ENCODE measurements around the gene SH3BGRL2.

The SH3BGRL2 gene

GRCh38 chr6:79718509-79719247 is 87.5 kb downstream of the SH3BGRL2 start:
- FAIRE-seq (no peak), DNase-seq (ENCODE audit: insufficient read length, low spot score) (no peak)
- no peak for TF ChIP-seq CTCF (IDR thresholded peaks at IDR 0.05; ENCODE audit: insufficient read depth, missing control alignments)

GRCh38 chr6:79719248-79719960 is 88.3 kb downstream of the SH3BGRL2 start:
- DNase-seq (ENCODE audit: insufficient read length, low spot score) (no peak), FAIRE-seq (no peak)
- no peak for TF ChIP-seq CTCF (IDR thresholded peaks at IDR 0.05; ENCODE audit: insufficient read depth, missing control alignments)

GRCh38 chr6:79724816-79725215 is 93.7 kb downstream of the SH3BGRL2 start:
- FAIRE-seq (no peak), DNase-seq (ENCODE audit: insufficient read length, low spot score) (no peak)
- no peak for TF ChIP-seq CTCF (IDR thresholded peaks at IDR 0.05; ENCODE audit: insufficient read depth, missing control alignments)

- FAIRE-seq, result peak; percentile 93
- peak; percentile 20 for DNase-seq (ENCODE audit: insufficient read length, low spot score)
- no peak for TF ChIP-seq CTCF (IDR thresholded peaks at IDR 0.05; ENCODE audit: insufficient read depth, missing control alignments)
These were observed 100.3 kb downstream of the SH3BGRL2 start for GRCh38 chr6:79731471-79731870.

GRCh38 chr6:79733388-79733787 is 102.3 kb downstream of the SH3BGRL2 start:
- FAIRE-seq (no peak), DNase-seq (ENCODE audit: insufficient read length, low spot score) (no peak)
- no peak for TF ChIP-seq CTCF (IDR thresholded peaks at IDR 0.05; ENCODE audit: insufficient read depth, missing control alignments)

GRCh38 chr6:79734374-79734773 is 103.2 kb downstream of the SH3BGRL2 start:
- TF ChIP-seq CTCF (IDR thresholded peaks at IDR 0.05; ENCODE audit: insufficient read depth, missing control alignments), result no peak
- DNase-seq (ENCODE audit: insufficient read length, low spot score), result no peak
- no peak for FAIRE-seq

- FAIRE-seq, result no peak
- TF ChIP-seq CTCF (IDR thresholded peaks at IDR 0.05; ENCODE audit: insufficient read depth, missing control alignments), result no peak
- DNase-seq (ENCODE audit: insufficient read length, low spot score), result no peak
These were observed 104.1 kb downstream of the SH3BGRL2 start for GRCh38 chr6:79735183-79735582.
